GM12878 (cell line): ENCODE results near the gene LRRC66. TPM values are rescaled to one million over a fixed set of nuclear protein-coding genes. Genes with fewer than 3 reads are reported as not detected.

Experiments
- ATAC-seq: fragments of 200-7000 bp; cut with Tn5 transposase; 3 replicates; pipeline ENCODE4 v1.9.1; 2020; ENCODE audit warnings: mild to moderate bottlenecking, moderate library complexity
- BruUV-seq: library from RNA; stranded (reverse); fragments of 400-500 nt; replicated peaks from 2 replicates; lab custom pipeline; 2021; lab: Mats Ljungman, UMichigan
- CTCF ChIA-PET: fragments of 300-600 bp; sonication (Branson Sonifier 250); formaldehyde crosslinking; extraction: SDS; loops from one replicate; lab custom pipeline; 2021; ENCODE audit warnings: inconsistent platforms; lab: Yijun Ruan, JAX
- POLR2A ChIA-PET: fragments of 350-600 bp; formaldehyde crosslinking; extraction: SDS; loops from one replicate; lab custom pipeline; 2021; ENCODE audit warnings: inconsistent platforms; lab: Charles Lee
- RAD21 ChIA-PET: fragments of 300-600 bp; sonication (Branson Sonifier 250); formaldehyde crosslinking; loops from one replicate; lab custom pipeline; 2023; ENCODE audit warnings: antibody characterized with exemption; ENCODE audit not compliant: unreplicated experiment; lab: Charles Lee
- SMC1A ChIA-PET: fragments of 300-600 bp; sonication (Branson Sonifier 250); formaldehyde crosslinking; loops from one replicate; lab custom pipeline; 2023; ENCODE audit not compliant: unreplicated experiment, uncharacterized antibody; lab: Charles Lee
- DNase-seq: peaks from one replicate; pipeline ENCODE4 v3.0.0-alpha.2; 2011; ENCODE audit warnings: low read depth, low spot score
- FAIRE-seq: peaks from 3 replicates; lab custom pipeline; 2011; peaks lifted over from hg19 to GRCh38; lab: Jason Lieb, UNC
- H2AFZ ChIP-seq: 2 replicates; pipeline ENCODE4 v1.6.0; 2011; ENCODE audit warnings: low read depth, low read length, control low read depth; ENCODE audit not compliant: control insufficient read depth
- H3K27ac ChIP-seq: 2 replicates; pipeline ENCODE4 v1.5.1; 2011; ENCODE audit warnings: control low read depth; ENCODE audit not compliant: control insufficient read depth, insufficient read depth
- H3K27me3 ChIP-seq, 2 experiments: replicated peaks in 1 of 2; 2 replicates each; pipeline versions ENCODE4 v1.6.0 to v1.6.1; 2011; ENCODE audit warnings: low read length in 1 of 2; ENCODE audit not compliant: control insufficient read depth in 2 of 2, insufficient read depth in 2 of 2
- H3K36me3 ChIP-seq, 2 experiments: 2 replicates each; pipeline ENCODE4 v1.5.1; 2011; ENCODE audit warnings: low read length in 1 of 2; ENCODE audit not compliant: control insufficient read depth in 2 of 2, insufficient read depth in 2 of 2
- H3K4me1 ChIP-seq: 2 replicates; pipeline ENCODE4 v1.6.1; 2011; ENCODE audit warnings: mild to moderate bottlenecking, low read length, moderate library complexity, mixed read lengths; ENCODE audit not compliant: control insufficient read depth, insufficient read depth
- H3K4me2 ChIP-seq: 2 replicates; pipeline ENCODE4 v1.6.0; 2011; ENCODE audit warnings: control low read depth; ENCODE audit not compliant: control insufficient read depth, insufficient read depth
- H3K4me3 ChIP-seq: fragments of 200-600 bp; sonication (generic); 2 replicates; pipeline ENCODE4 v1.5.1; 2016
- H3K79me2 ChIP-seq: 2 replicates; pipeline ENCODE4 v1.6.0; 2011; ENCODE audit warnings: low read length; ENCODE audit not compliant: control insufficient read depth, insufficient read depth
- H3K9ac ChIP-seq: 2 replicates; pipeline ENCODE4 v1.8.0; 2011; ENCODE audit warnings: low read length, control low read depth, mixed read lengths; ENCODE audit not compliant: control insufficient read depth, insufficient read depth
- H3K9me3 ChIP-seq: replicated peaks from 3 replicates; pipeline ENCODE4 v1.5.1; 2011; ENCODE audit warnings: mild to moderate bottlenecking, low read length; ENCODE audit not compliant: control insufficient read depth, insufficient read depth
- H4K20me1 ChIP-seq: 2 replicates; pipeline ENCODE4 v1.6.0; 2011; ENCODE audit not compliant: control insufficient read depth, insufficient read depth
- BCL11A ChIP-seq: IDR thresholded peaks from 2 replicates; pipeline ENCODE4 v1.6.1; 2011; ENCODE audit warnings: low read depth, low read length
- CBX3 ChIP-seq: fragments of 200-600 bp; sonication (generic); IDR thresholded peaks from 2 replicates; pipeline ENCODE4 v1.6.1; 2016; ENCODE audit warnings: low read depth, borderline replicate concordance
- CBX5 ChIP-seq: sonication (generic); IDR thresholded peaks from 2 replicates; pipeline ENCODE4 v1.6.1; 2016; ENCODE audit warnings: low read depth, moderate library complexity, mild to moderate bottlenecking, inconsistent platforms
- EED ChIP-seq: sonication (generic); IDR thresholded peaks from 2 replicates; pipeline ENCODE4 v1.6.1; 2016; ENCODE audit warnings: antibody characterized with exemption, low read depth
- ESRRA ChIP-seq: IDR thresholded peaks from 2 replicates; pipeline ENCODE4 v1.6.1; 2012; ENCODE audit warnings: mild to moderate bottlenecking, low read length, improper control_type of control experiment
- EZH2 ChIP-seq: IDR thresholded peaks from 2 replicates; pipeline ENCODE4 v1.6.1; 2012; ENCODE audit warnings: low read depth, mild to moderate bottlenecking, control low read depth, inconsistent platforms, low read length, borderline replicate concordance; ENCODE audit not compliant: control insufficient read depth
- HDAC2 ChIP-seq: fragments of 200-600 bp; sonication (generic); IDR thresholded peaks from 2 replicates; pipeline ENCODE4 v1.6.1; 2017
- JUNB ChIP-seq: IDR thresholded peaks from 2 replicates; pipeline ENCODE4 v1.6.1; 2016; ENCODE audit warnings: antibody characterized with exemption, mild to moderate bottlenecking
- POLR2A ChIP-seq: IDR thresholded peaks from 2 replicates; pipeline ENCODE4 v1.6.1; 2011; ENCODE audit warnings: low read depth, mild to moderate bottlenecking, low read length
- RAD21 ChIP-seq: IDR thresholded peaks from 2 replicates; pipeline ENCODE4 v1.6.1; 2011; ENCODE audit warnings: mild to moderate bottlenecking, low read depth, low read length, moderate library complexity; ENCODE audit not compliant: insufficient read depth
- RUNX3 ChIP-seq: IDR thresholded peaks from 2 replicates; pipeline ENCODE4 v1.6.1; 2012; ENCODE audit warnings: low read length, inconsistent platforms
- SMARCA5 ChIP-seq: fragments of 450-650 bp; IDR thresholded peaks from 2 replicates; pipeline ENCODE4 v1.6.1; 2017; ENCODE audit warnings: mild to moderate bottlenecking
- TARDBP ChIP-seq: IDR thresholded peaks from 2 replicates; pipeline ENCODE4 v1.6.1; 2016; ENCODE audit warnings: borderline replicate concordance
- TBL1XR1 ChIP-seq: IDR thresholded peaks from 2 replicates; pipeline ENCODE4 v1.6.1; 2012; ENCODE audit warnings: low read depth, low read length, improper control_type of control experiment
- TCF3 ChIP-seq: IDR thresholded peaks from 2 replicates; pipeline ENCODE4 v1.6.1; 2012; ENCODE audit warnings: low read depth, mild to moderate bottlenecking, low read length, borderline replicate concordance; ENCODE audit not compliant: insufficient read depth
- USF1 ChIP-seq: IDR thresholded peaks from 2 replicates; pipeline ENCODE4 v1.6.1; 2011; ENCODE audit warnings: borderline replicate concordance, low read depth, mild to moderate bottlenecking, moderate library complexity, mixed read lengths, low read length; ENCODE audit not compliant: insufficient read depth; ENCODE audit errors: extremely low read length
- ZNF24 ChIP-seq: fragments of 450-650 bp; IDR thresholded peaks from 2 replicates; pipeline ENCODE4 v1.6.1; 2017; ENCODE audit warnings: antibody characterized with exemption, mild to moderate bottlenecking
- ZNF622 ChIP-seq: fragments of 450-650 bp; IDR thresholded peaks from 2 replicates; pipeline ENCODE4 v1.6.1; 2017; ENCODE audit warnings: mild to moderate bottlenecking, inconsistent platforms
- WGBS: methylation state at CpG from one replicate; pipeline ENCODE4 v1.1.6; 2016; ENCODE audit warnings: low lambda C conversion rate; ENCODE audit not compliant: insufficient replicate concordance, insufficient coverage; ENCODE audit errors: missing lambda C conversion rate; 5-methylcytosine and 5-hydroxymethylcytosine counted together
- in situ Hi-C: fragments of 300-500 bp; cut with MboI; formaldehyde crosslinking; loops from 9 replicates; pipeline ENCODE4 v1.14.3; 2018; ENCODE audit warnings: mixed read lengths
- intact Hi-C: fragments of 100-400 bp; cut with micrococcal nuclease; formaldehyde crosslinking; loops from one replicate; pipeline ENCODE4 v1.14.2; 2022; ENCODE audit not compliant: unreplicated experiment
- polyA plus RNA-seq, 11 experiments: library from polyadenylated mRNA; depleted of rRNA in 4 of 11; unstranded in 6 of 11; stranded (reverse) in 5 of 11; fragments of >200 nt; fragmentation: Nextera tagmentation in 4 of 11; fragmentation: Illumina TruSeq in 1 of 11; extraction: Ambion mirVana in 4 of 11; extraction: Trizol in 1 of 11; gene quantifications; 1 replicate in 1 of 11; 2 replicates in 10 of 11; pipeline versions ENCODE4 v1.2.1 to v1.2.3, GENCODE V29; 2011 to 2016; ENCODE audit warnings: inconsistent platforms in 2 of 11, missing spikeins in 2 of 11, low read depth in 1 of 11
- total RNA-seq, 4 experiments: library from RNA; depleted of rRNA in 3 of 4; stranded (reverse); fragments of >200 nt in 3 of 4; fragmentation: Illumina TruSeq in 1 of 4; extraction: Trizol in 1 of 4; gene quantifications; 2 replicates each; pipeline versions ENCODE4 v1.2.1 to v1.2.3, GENCODE V29; 2013 to 2021

LRRC66 gene
- total and polyA plus RNA-seq, 10 of the 15 experiments (the other 5 are each of a cell fraction or from before 2014, with no cell fraction given), result 0.02 to 0.18 (median 0.09) TPM; not detected in 2

GRCh38 chr4:52037689-52038102 lies 17.5 kb upstream of the LRRC66 start:
- in situ Hi-C loops (no loop called here), intact Hi-C loops (loop anchor here (10.0 kb wide), 1 partner anchor 607 kb away; no protein-coding TSS in a partner anchor)
- BruUV-seq, result no TSS peak
- H3K79me2 ChIP-seq, result no peaks in the 10 kb centered on the region
- H3K4me1 ChIP-seq, result peaks cover 5% of the 10 kb centered on the region; the same call in 1 of the 2 replicates
- peak overlapping the region; percentile 83 for H2AFZ ChIP-seq
- no peak overlapping the region for H3K27ac ChIP-seq
- CTCF ChIA-PET, result interaction anchor here (2.2 kb wide), 1 partner anchor 12 kb away, joined by 10 read pairs; no protein-coding TSS in a partner anchor
- POLR2A ChIA-PET, result interaction anchor here (0.6 kb wide), 1 partner anchor 1465 kb away, joined by 3 read pairs; no protein-coding TSS in a partner anchor
- TF ChIP-seq TCF3, result no peak
- 0 out of 2 replicates have a peak, but pooled peaks have one; percentile 27 for TF ChIP-seq RUNX3
- no peak for TF ChIP-seq HDAC2
- no peak for TF ChIP-seq TARDBP
- TF ChIP-seq JUNB, result no peak
- FAIRE-seq, result no peak
- H3K9me3 ChIP-seq, result no peaks in the 10 kb centered on the region
- no peak for DNase-seq
- no peaks in the 10 kb centered on the region for H3K36me3 ChIP-seq
- under 1% methylated on average over 18 of the region's 25 CpGs for WGBS
- H3K4me3 ChIP-seq, result peak overlapping the region; percentile 86
- SMC1A ChIA-PET, result interaction anchor here (2.0 to 2.2 kb wide), 3 partner anchors 10 to 176 kb away, joined by 4 to 8 read pairs (median 7); partner anchors contain the start of gene SPATA18
- peak; percentile 65 for ATAC-seq
- peak overlapping the region; percentile 87 for H3K4me2 ChIP-seq
- H3K9ac ChIP-seq, result peak overlapping the region; percentile 71
- no peaks in the 10 kb centered on the region for H4K20me1 ChIP-seq
- H3K27me3 ChIP-seq, result no peaks in the 10 kb centered on the region; a peak in 1 of 4 replicates
- RAD21 ChIA-PET, result interaction anchor here (0.5 kb wide), 1 partner anchor 169 kb away, joined by 3 read pairs; no protein-coding TSS in a partner anchor

GRCh38 chr4:52036886-52037530 lies 16.8 kb upstream of the LRRC66 start:
- Histone ChIP-seq H3K4me3 (peak overlapping the region; percentile 86), H3K9me3 (no peaks in the 10 kb centered on the region), H3K9ac (no peak overlapping the region), H3K36me3 (no peaks in the 10 kb centered on the region), H3K27ac (no peak overlapping the region), H2AFZ (peak overlapping the region; percentile 83; the same call in 1 of the 2 replicates), H3K79me2 (no peaks in the 10 kb centered on the region), H3K4me1 (peaks cover 5% of the 10 kb centered on the region; the same call in 1 of the 2 replicates), H4K20me1 (no peaks in the 10 kb centered on the region), H3K27me3 (no peaks in the 10 kb centered on the region; a peak in 1 of 4 replicates), H3K4me2 (peak overlapping the region; percentile 87)
- no peak for ATAC-seq
- WGBS, result 80% methylated on average over 7 of the region's 7 CpGs
- POLR2A ChIA-PET, result interaction anchor here (0.6 kb wide), 1 partner anchor 1660 kb away, joined by 5 read pairs; no protein-coding TSS in a partner anchor
- intact Hi-C loops, result loop anchor here (10.0 kb wide), 1 partner anchor 608 kb away; no protein-coding TSS in a partner anchor
- in situ Hi-C loops, result no loop called here
- CTCF ChIA-PET, result interaction anchor here (2.2 kb wide), 1 partner anchor 11 kb away, joined by 10 read pairs; no protein-coding TSS in a partner anchor
- SMC1A ChIA-PET, result interaction anchor here (2.0 to 2.2 kb wide), 2 partner anchors 11 to 175 kb away, joined by 4 to 7 read pairs; no protein-coding TSS in a partner anchor
- DNase-seq, result no peak
- RAD21 ChIA-PET, result interaction anchor here (1.0 kb wide), 1 partner anchor 194 kb away, joined by 3 read pairs; the partner anchor contains the start of gene DCUN1D4
- FAIRE-seq, result no peak
- TSS peak; percentile 54 for BruUV-seq
- TF ChIP-seq CBX3, result no peak
- TF ChIP-seq RAD21, result no peak
- TF ChIP-seq ZNF622, result no peak
- TF ChIP-seq POLR2A, result no peak
- no peak for TF ChIP-seq TBL1XR1
- no peak for TF ChIP-seq SMARCA5
- no peak for TF ChIP-seq EZH2
- TF ChIP-seq USF1, result no peak
- no peak for TF ChIP-seq CBX5
- TF ChIP-seq BCL11A, result no peak
- TF ChIP-seq ESRRA, result no peak
- no peak for TF ChIP-seq EED
- TF ChIP-seq ZNF24, result no peak
